ELR (cell line): ENCODE measurements around the gene EGLN2.
"Not testable (repeated sequence)": the region's sequence is repeated elsewhere in the genome, so short reads cannot be mapped to it uniquely, and the experiment has no call there.

Source experiments
- DNase-seq: peaks from one replicate; pipeline ENCODE4 v3.0.0-alpha.2; 2015; ENCODE audit warnings: low read depth

Gene EGLN2

DNA sequence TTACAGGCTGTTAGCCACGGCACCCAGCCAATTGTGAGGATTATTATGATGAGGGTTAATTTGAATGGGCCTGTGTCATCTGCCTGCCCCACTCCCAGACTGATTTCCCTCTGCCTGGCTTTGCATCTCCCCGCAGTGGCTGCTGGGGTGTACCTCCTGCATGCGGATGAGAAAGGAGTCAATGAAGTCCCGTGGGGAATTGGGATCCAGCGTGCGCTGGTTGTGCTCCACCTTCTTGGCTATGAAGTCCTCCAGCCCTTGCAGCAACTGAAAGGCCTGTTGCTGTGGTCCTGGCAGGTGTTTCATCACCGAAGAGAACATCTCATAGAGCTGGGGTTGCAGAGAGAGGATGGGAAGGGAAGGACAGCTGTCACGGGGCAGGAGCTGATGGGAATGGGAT lies 47.7 kb downstream of the EGLN2 start:
- not testable (repeated sequence) for DNase-seq

DNA sequence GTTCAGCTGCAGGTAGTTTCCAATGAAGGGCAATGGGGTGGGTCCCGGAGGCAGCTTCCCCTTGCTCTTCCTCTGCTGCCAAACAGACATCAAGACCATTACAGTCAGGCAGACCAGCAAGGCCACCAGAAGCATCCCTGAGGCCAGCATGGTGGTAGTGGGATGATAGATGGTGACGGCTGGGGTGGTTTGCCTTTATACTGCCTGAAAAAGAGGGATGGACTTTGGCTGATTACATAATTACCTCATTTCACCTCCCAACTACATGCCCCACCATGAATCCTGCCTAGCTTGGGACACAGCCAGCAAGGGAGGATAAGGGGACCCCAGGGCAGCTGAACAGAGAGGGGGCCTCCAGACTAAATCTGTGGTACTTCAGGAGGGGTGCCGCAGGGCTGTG lies 51.3 kb downstream of the EGLN2 start, which contains the start of gene CYP2A6:
TSS of gene CYP2A6 (minus strand) at position 171 of the 400 bp plus-strand sequence. CDS start at position 150, 21 bp downstream.
- not testable (repeated sequence) for DNase-seq

DNA sequence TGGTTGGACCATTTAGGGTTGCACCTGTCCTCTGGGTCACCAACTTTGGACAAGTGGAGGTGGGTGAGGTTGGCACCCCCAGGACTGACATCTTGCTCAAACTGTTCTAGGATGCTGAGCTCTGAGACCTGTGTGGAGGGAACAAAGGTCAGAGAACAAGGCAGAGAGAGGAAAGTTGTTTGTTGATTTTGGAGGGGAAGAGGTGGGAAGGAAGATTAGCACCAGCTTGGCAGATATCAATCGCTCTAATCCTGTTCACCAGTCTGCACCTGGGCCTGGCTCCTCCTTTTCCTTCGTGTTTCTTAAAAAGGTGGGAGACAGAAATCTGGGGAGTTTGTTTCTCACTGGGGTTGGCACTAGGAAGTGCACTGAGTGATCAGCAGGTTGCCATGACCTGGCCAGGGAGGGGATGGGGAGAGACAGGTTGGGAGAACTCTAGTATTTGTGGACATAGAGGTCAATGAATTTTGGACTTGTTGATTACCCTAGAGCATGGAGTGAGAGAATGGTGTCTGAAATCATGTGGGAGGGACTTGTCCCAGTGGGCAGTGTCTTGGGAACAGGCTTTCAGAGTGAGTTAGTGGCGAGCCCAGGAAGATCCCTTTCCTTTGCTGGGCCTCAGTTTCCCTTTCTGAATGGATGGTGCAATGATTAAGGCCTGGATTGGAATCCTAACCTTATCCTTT lies 53.6 kb downstream of the EGLN2 start:
- not testable (repeated sequence) for DNase-seq
